T-helper 22 cell (primary cell): ENCODE measurements around the gene THSD4.

Experiments used
- DNase-seq: peaks from one replicate; pipeline ENCODE4 v3.0.0-alpha.2; 2020; ENCODE audit warnings: low read depth

The THSD4 gene

DNA sequence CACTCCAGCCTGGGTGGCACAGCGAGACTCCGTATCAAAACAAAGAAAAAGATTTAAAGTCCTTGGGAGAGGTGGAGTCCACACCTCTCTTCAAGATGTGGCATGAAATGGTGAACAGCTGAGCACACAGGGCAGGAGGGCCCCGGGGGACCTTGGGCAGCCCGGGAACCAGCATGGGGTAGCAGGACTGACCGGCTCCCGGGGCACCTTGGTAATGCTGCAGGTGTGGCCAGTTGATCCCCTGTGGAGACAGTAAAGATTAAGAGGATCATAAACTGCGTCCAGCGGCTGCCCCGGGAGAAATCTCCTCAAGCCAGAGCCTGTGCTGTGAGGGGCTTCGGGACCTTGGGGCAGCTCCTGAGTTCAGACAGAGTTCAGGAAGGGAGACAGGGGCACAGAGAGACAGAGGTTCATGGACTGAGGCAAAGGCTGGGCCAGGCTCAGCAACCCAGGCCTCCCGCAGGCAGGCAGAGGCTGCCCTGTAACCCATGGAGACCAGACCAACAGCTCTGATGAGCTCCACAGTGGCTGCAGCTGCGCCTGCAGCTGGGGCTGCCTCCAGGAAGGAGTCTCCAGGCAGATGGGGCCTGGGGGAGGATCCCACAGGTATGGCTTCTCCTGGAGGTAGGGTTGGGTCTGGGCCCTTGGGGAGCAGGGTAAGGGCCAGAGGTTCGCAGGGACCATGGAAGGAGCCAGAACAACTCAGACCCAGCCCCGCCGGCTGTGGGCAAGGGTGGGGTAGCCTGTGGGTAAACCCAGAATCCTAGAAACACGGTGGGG is 695.2 kb downstream of the THSD4 start, which contains the start of gene NR2E3:
Gene NR2E3 (plus strand): TSS at position 299 of the 780 bp plus-strand sequence. CDS start 190 bp downstream, at position 489.
- no peak for DNase-seq

DNA sequence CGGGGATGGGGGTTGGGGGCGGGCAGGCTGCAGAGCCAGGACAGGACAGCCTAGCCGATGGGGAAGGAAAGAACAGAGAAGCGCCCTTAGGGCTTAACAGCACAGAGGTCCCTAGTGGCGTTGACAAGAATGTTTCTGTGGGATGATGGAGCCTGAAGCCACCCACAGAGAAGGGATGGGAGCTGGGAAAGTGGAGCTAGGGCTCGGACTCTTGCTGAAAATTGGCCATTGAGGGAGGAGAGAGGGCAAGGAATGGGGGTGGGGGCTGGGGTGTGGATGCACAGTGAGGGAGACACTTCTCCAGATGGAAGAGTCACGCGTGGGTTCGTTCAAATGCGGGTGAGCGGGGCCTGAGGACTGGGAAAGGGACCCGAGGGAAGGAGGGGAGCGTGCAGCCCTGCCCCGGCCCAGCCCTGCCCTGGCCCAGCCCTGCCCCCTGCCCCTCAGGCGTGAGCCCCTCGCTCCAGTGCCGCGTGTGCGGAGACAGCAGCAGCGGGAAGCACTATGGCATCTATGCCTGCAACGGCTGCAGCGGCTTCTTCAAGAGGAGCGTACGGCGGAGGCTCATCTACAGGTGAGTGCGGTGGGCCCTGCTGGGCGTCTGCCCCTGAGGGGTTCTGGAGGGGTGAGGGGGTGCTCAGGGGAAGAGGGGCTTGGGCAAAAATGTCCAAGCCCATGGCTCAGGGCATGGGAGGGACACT is 695.9 kb downstream of the THSD4 start:
- DNase-seq: no peak

DNA sequence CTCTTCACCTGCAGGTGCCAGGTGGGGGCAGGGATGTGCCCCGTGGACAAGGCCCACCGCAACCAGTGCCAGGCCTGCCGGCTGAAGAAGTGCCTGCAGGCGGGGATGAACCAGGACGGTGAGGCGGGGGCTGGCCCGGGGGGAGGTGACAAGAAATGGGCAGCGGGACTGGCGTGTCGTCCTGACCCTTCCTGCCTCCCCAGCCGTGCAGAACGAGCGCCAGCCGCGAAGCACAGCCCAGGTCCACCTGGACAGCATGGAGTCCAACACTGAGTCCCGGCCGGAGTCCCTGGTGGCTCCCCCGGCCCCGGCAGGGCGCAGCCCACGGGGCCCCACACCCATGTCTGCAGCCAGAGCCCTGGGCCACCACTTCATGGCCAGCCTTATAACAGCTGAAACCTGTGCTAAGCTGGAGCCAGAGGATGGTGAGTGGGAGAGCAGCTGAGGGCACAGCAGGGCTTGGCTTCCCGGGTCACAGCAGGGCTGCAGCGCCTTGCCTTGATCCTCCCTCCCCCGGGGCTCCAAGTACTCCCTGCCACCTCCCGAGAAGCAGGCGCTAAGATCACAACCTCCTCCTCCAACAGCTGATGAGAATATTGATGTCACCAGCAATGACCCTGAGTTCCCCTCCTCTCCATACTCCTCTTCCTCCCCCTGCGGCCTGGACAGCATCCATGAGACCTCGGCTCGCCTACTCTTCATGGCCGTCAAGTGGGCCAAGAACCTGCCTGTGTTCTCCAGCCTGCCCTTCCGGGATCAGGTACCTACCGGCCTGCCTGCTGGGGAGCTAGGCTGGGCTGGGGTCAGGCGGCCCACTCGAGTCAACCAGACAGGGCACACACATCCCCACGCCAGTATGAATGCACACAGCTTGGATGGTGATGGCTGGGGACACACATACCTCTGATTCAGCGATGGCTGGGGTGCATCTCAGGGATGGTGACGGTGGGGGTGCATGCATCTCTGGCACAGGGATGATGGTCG is 696.8 kb downstream of the THSD4 start:
- no peak for DNase-seq

- no peak for DNase-seq
Measured at GRCh38 chr15:71812966-71813722, 697.9 kb downstream of the THSD4 start.

GRCh38 chr15:71813723-71814470 is 698.6 kb downstream of the THSD4 start:
- DNase-seq: no peak

DNA sequence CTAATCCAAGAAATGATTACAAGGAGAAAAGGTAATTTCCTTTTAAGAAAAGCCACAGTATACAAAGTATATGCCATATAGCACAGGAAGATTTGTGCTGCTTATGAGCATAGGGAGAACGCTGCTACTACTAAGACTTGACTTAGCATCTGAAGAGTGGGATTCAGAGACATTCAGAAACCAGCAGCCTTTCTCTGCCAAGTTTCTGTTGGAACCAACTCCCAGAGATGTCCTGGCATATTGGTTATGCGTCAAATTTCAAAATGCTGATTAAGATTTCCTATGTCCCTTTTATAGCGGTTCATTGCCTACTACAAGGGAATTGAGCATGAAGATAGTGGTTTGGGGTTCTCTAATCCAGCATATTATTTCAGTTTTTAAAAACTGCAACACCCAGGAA is 700.0 kb downstream of the THSD4 start:
- DNase-seq: no peak

GRCh38 chr15:71817351-71817750 is 702.1 kb downstream of the THSD4 start:
- no peak for DNase-seq

DNA sequence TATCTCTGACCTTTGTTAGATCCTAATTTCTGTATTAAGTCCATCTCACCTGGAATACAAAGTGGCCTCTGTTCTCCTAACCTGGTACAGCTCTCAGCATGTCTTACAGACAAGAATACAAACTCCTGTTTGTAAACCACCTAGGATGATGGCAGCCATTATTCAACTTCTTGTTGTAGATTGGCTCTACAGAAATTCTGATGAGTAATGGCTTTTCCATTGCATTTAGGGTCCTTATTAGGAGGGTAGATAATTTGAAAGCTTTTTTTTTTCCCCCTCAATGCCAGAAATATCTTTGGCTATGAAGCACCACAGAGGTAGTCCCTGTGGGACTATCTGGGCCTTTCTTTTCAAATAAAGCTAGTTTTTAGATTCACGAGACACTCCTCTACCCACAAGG is 704.9 kb downstream of the THSD4 start:
- DNase-seq: no peak

GRCh38 chr15:71821547-71822129 is 706.4 kb downstream of the THSD4 start:
- DNase-seq: no peak

DNA sequence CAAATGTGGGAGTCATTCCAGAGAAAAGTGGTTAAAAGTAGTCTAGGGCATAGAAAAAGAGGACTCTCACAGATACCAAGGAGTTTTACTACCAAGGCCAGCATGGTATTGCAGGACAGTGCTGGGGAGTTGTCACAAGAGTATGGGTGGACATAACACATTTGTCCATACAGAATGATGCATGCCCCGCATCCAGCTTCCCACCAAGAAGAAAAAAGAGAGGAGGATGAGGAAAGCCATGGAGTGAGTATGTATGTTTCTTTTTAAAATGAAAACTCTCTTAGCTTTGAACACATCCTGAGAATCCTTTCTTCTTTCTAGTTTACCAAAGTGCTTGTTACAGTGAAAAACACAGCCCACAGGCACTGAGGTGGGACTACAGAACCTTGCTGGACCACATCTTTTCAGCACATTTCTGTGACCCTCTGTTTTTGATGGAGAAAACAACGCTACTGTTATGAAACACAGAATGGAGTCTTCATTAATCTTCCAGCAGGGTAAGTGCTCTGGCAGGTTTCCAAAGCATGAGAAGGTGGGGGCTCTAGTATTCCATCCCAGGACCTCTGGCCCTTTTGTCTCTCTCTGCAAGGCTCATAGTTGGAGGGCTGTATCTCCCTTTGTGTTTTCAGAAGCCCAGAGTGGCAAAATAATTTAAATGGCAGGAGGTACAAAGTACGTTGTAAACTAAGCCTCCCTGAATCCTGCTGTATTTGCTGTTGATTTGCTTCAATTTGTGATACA is 707.8 kb downstream of the THSD4 start:
- DNase-seq: no peak

- no peak for DNase-seq
Measured at GRCh38 chr15:71823801-71824200, 708.5 kb downstream of the THSD4 start.

DNA sequence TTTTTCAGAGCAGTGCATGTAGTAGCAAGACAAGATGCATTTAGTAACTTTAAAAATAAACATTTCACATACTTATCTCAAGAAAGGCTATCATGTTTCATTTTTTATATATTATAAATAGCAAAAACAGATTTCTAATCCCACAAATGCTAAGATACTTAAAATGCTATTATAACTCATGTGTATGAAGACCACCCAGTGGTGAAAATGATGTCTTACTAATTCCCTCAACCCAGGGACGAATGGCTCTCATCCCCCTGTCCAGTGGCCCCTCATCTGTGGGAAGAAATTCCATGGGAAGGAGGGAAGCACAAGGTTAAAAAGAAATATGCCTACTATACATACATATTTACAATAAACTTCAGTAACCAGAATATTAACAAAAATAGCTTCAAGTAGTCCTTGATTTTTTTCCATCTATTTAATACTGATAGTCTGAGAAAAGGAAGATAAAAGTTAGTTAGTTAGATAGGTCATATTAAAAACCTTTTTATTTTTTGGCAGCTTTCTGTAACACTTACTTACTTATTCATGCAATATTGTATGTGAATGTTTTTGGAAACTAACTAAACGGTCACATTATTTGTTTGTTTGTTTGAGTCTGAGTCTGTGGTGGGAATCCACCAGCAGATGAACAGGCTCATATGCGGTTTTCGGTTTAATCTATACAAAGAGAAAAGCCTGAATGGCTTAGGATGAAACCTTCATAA is 709.9 kb downstream of the THSD4 start:
- no peak for DNase-seq

- no peak for DNase-seq
Measured at GRCh38 chr15:71826196-71826595, 710.9 kb downstream of the THSD4 start.

DNA sequence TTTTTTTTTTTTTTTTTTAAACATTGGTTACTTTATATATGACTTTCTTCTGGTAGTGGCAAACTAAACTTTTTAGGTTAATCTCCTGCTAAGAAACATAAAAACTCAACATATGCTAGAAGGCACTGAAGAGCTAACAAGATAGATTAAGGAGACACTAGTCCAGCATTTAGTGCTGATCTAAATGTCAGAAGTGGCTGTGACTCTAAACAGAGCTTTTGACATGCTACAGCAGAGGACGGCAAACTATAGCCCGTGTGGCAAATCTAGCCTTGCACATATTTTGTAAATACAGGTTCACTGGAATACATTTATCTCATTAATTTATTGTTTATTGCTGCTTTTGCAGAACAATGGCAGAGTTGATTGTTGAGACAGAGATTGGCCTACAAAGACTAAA is 715.7 kb downstream of the THSD4 start:
- DNase-seq: no peak
